Eye (tissue), 1 donor: ENCODE results near the gene ATF1.
A peak's percentile ranks its signal among the peaks of the same experiment; 100 is the strongest.
"Not testable (repeated sequence)": the region's sequence is repeated elsewhere in the genome, so short reads cannot be mapped to it uniquely, and the experiment has no call there.

ENCODE experiments used
- DNase-seq: peaks from one replicate; pipeline ENCODE4 v3.0.0-alpha.2; 2015

ATF1 gene

DNA sequence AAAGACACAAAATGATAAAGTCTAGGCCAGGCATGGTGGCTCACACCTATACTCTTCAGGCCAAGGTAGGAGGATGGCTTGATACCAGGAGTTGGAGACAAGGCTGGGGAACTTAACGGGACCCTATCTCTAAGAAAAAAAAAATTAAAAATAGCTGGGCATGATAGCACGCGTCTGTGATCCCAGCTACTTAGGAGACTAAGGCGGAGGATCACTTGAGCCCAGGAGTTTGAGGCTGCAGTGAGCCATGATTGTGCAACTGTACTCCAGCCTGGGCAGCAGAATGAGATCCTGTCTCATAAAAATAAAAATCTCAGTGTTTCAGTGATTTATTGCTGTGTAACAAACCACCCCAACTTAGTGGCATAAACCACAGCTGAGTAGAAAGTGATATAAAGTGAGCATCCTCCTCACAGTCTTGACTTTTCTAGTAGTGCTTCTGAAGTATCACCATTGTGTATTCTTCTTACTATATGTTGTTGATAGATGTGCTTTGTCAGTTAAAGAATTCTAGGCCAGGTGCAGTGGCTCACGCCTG, 10.6 kb upstream of the ATF1 start:
- DNase-seq, result no peak

DNA sequence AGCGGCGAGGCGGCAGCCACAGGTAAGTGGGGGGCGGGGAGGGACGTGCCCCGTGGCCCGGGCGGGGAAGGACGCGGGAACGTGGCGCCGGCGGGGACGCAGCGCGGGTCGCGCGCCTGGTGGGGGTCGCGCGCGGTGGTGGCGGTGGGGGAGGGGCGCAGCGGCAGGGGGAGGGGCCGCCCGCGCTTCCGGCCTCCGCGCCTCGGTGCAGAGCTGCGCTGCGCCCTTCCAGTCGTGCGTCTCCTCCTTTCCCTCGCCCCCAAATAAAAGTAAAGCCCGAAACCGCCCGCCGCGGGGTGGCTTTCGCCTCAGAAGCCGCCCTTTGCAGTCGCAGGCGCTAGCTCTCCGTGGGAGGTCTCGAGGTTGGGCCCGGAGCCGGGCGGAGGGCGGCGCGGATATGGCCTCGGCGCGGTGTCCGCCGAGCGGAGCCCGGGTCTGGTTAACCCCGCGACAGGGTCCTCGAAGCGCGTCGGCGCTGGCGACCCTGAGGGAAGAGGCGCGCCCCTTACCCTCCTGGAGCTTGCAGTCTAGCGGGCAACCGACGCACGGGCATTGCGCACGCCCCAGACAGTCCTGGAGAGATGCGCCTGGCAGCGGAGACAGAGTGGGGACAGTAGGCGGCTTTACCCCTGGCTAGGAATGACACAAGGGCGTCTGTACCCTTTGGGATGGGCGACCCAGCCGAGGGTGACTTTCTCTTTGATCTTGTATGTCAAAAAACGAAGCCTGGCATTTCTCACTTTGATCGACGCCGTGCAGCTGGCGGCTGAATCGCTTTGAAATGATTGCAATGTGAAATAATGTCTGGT, 589 bp downstream of the ATF1 start:
- DNase-seq, result no peak

DNA sequence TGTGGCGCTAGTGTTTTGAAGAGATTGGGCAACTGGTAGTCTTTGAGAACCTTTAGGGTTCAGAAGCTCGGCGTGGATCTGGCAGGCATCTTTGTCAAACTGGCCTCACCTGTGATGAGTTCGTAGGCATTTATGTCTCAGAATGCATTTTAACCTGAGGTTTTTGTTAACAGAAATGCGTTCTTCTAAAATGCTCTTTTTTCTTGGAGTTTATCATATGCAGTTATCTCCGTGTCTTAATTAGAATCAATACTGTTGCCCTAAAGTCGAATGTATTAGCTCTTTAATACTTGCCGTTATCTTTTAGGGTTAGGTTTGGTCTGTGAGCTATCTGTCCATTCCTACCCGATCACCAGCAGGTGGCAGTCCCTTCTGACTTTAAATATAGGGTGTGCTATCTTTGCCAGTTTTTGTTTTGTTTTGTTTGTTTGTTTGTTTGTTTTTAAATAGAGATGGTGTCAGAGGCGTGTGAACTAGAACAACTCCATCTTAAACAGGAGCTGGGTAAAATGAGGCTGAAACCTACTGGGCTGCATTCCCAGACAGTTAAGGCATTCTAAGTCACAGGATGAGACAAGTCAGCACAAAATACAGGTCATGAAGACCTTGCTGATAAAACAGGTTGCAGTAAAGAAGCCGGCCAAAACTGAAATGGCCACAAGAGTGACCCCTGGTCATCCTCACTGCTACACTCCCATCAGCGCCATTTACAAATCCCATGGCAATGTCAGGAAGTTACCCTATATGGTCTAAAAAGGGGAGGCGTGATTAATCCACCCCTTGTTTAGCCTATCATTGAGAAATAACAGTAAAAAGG, 1.4 kb downstream of the ATF1 start:
- DNase-seq, result peak; percentile 77

GRCh38 chr12:50768391-50768790, 4.5 kb downstream of the ATF1 start:
- no peak for DNase-seq

DNA sequence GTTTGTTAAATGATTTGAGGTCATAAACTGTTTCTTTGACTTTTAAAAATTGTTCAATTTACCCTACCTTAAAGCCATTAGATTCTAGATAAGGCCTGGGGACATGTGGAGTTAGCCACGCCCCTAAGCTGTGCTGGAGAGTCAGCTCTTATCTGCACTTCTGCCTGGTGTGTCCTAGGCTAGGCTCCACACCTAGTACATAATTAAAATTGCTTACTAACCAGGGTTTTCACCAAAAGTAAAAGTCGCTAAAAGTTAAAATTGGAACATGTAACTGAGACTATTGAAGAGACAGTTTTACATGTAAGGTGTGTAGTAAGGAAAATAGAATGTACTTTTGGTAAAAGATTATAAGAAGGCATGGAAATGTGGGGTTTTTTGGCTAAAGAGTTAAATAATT, 4.9 kb downstream of the ATF1 start:
- DNase-seq, result not testable (repeated sequence)

DNA sequence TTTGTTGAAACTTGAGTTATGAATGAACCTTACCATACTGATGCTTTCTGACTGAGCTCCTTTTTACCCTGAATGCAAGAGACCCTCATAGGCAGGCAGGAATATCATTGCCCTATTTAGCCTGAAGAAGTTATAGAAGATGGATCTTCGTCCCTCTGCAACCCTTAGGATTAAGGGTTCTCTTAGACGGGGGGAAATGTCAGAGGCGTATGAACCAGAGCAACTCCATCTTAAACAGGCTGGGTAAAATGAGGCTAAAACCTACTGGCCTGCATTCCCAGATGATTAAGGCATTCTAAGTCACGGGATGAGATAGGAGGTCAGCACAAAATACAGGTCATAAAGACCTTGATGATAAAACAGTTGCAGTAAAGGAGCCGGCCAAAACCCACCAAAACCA, 7.5 kb downstream of the ATF1 start:
- DNase-seq, result no peak

DNA sequence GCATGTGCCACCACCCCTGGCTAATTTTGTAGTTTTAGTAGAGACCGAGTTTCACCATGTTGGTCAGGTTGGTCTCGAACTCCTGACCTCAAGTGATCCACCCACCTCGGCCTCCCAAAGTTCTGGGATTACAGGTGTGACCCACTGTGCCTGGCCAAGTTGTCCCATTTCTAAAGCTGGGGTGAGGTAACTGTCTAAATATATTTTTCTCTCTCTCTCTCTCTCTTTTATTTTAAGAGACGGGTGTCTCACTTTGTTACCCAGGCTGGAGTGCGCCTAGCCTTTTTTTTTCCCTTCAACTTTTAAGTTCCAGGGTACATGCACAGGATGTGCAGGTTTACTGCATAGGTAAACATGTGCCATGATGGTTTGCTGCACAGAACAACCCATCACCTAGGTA, 8.6 kb downstream of the ATF1 start:
- no peak for DNase-seq

DNA sequence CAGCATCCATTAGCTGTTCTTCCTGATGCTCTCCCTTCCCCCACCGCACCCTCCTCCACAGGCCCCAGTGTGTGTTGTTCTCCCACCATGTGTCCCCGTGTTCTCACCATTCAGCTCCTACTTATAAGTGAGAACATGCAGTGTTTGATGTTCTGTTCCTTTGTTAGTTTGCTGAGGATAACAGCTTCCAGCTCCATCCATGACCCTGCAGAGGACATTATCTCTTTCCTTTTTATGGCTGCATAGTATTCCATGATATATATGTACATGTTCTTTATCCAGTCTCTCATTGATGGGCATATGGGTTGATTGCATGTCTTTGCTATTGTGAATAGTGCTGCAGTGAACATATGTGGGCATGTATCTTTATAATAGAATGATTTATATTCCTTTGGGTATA, 9.0 kb downstream of the ATF1 start:
- no peak for DNase-seq

DNA sequence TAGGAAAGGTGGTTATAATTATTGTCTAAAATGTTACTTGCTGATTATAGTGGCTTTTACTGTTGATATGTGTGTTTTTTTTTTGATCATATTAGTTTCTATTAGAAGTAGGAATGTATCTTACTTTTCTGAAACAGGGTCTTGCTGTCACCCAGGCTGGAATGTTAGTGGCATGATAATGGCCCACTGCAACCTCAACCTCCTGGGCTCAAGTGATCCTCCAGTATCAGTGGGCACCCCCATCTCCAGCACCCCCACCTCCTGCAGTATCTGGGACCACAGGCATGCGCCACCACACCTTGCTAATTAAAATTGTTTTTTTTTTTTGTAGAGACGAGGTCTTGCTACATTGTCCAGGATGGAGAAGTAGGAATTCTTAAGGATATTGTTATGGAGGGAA, 11.3 kb downstream of the ATF1 start:
- DNase-seq, result no peak

- DNase-seq, result no peak
Observed at GRCh38 chr12:50776749-50777728, 13.1 kb downstream of the ATF1 start.

DNA sequence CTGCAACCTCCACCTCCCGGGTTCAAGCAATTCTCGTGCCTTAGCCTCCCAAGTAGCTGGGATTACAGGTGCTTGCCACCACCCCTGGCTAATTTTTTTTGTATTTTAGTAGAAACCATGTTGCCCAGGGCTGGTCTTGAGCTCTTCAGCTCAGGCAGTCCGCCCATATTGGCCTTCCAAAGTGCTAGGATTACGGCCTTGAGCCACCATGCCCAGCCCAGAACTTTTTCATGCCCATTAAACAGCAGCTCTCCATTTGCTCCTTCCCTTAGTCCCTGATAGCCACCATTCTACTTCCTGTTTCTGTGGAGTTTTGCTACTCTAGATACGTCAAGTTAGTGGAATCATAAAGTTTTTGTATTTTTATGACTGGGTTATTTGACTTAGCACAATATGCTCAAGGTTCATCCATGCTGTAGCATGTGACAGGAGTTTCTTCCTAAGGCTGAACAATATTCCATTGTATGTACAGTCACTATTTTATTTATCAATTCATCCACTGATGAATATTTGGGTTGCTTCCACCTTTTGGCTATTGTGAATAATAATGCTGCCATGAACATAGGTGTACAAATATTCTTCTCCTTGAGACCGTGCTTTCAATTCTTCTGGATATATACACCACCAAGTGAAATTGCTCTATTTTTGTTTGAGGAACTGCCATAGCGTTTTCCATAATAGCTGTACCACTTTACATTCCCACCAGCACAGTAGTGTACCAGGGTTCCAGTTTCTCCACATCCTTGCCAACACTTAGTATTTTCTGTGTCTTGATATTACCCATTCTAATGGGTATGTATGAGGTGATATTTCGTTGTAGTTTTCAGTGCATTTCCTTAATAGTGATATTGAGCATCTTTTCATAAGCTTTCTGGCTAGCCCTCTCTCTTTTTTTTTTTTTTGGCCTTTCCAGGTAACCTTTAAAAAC, 15.0 kb downstream of the ATF1 start:
- DNase-seq, result no peak

DNA sequence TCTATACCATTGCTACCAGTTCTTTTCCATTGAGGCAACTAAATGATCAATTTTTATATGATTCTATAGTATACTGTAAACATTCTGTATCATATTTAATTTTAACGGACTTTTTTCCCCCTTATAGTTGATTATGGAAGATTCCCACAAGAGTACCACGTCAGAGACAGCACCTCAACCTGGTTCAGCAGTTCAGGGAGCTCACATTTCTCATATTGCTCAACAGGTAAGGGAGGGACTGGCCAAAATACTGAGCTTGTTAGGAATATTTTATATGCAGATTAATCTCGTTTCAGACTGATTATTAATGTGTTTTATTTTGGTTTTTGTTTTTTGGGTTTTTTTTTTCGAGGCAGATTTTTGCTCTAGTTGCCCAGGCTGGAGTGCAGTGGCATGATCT, 16.1 kb downstream of the ATF1 start:
- no peak for DNase-seq

GRCh38 chr12:50784501-50784900, 20.6 kb downstream of the ATF1 start:
- DNase-seq, result no peak

DNA sequence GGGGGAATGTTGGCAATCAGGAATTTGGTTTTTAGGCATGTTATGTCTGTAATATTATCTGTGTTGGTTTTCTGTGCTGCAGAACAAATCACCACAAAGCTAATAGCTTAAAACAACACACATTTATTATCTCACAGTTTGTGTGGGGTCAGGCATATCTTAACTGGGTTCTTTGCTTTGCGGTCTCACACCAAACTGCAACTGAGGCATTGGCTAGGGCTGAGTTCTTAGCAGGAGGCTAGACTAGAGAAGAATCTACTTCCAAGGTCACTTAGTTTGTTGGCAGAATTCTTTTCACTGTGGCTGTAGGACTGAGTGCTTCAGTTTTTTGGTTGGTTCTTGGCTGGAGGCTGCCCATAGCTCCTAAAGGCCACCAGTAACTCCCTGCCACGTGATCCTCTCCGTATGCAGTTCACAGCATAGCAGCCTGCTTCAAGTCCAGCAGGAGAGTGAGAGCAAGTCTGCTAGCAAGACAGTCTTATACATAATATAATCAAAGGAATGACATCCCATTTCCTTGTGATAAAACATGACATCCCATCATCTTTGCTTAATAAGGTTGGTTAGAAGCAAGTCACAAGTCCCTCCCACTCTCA, 21.6 kb downstream of the ATF1 start:
- no peak for DNase-seq

DNA sequence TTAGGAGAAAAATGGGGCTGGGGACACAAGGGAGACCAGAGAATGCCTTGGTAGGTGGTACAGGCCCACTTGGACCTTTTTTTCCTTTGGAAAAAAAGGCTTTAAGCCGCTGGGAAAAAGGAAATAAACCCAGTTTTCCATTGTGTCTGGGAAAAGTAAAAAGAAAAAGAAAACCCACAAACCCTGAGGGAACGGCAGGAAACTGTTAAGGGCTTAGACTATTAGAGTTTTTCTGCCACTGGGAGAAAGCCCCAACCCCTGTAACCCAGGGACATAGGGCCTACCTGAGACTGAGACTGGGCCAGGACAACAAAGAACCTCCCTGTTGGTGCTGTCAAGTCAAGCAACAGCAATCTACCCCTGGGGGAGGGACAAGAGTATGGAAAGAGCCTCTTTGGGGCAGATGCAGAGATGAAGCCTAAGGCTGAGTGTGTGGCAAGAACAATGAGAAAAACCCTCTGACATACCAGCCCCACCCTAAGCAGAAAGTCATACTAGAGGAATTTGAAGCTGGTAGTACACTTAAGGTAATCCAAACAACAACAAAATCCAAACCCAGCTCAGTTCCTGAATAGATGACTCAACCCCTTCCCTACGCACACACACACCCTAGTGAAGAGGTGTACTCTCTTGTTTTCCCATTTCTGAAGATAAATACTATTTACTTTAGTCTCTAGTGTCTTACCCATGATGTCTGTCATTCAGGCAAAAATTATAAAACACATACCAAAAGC, 22.8 kb downstream of the ATF1 start:
- peak; percentile 2 for DNase-seq

- no peak for DNase-seq
Observed at GRCh38 chr12:50787618-50788017, 23.7 kb downstream of the ATF1 start.

DNA sequence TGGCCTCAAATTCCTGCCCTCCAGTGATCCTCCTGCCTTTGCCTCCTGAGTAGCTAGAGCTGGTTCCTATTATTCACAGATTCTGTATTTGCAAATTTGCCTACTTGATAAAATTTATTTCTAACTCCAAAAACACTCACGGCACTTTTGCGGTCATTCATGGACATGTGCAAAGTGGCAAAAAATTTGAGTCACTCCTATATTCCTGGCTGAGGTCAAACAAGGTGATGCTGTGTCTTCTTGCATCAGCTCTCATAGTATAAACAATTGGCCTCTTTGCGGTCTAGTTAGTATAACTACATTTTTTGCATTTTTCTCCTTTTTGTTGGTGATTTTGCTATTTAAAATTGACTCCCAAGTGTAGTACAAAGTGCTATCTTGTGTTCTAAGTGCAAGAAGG, 24.7 kb downstream of the ATF1 start:
- peak; percentile 8 for DNase-seq

- no peak for DNase-seq
Observed at GRCh38 chr12:50790081-50790480, 26.2 kb downstream of the ATF1 start.

DNA sequence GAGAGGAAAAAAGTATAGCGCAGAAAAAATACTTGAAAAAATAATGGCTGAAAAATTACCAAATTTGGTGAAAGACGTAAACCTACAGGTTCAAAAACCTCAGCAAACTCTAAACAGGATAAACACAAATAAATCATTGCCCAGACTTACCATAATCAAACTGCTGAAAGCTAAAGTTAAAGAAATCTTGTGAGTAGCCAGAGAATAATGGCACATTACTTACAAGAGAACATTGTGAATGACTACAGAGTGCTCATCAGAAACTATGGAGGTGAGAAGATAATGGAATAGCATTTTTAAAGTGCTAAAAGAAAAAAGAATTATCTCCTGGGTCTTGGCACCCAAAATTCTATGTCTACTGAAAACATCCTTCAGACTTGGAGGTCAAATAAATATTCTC, 36.0 kb downstream of the ATF1 start:
- peak; percentile 2 for DNase-seq

DNA sequence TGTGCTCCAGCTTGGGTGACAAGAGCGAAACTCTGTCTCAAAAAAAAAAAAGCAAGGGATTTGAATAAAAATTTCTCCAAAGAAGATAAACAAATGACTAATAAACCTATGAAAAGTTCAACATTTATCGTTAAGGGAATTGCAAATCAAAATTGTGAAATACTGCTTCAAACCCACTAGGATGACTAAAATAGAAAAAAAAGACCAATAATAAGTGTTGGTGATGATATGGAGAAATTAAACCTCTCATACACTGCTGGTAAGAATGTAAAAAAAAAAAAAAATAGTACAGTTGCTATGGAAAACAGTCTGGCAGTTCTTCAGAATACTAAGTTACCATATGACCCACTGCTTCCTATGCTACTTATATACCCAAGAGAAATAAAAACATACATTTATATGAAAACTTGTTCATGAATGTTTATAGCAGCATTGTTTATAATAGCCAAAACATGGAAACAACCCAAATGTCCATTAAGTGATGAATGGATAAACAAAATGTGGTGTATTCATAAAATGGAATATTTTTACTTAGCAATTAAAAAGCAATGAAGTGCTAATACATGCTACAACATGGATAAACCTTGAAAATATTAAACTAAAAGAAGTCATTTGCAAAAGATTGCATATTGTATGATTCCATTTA, 39.5 kb downstream of the ATF1 start:
- DNase-seq, result no peak
